ENCODE results near the gene RAB23. TPM values are rescaled to one million over a fixed set of nuclear protein-coding genes. Genes with fewer than 3 reads are reported as not detected.

The RAB23 gene
- total and polyA plus RNA-seq, 12 donors = 2.3 to 14.7 (median 5.6) TPM

- Histone ChIP-seq H3K9me3 (replicated peaks in 1 of 3) (no peaks in the 10 kb centered on the region), H3K27ac (no peak overlapping the region), H3K4me3 (no peak overlapping the region), H3K27me3 (no peaks in the 10 kb centered on the region), H3K36me3 (replicated peaks in 1 of 2) (no peaks in the 10 kb centered on the region), H3K4me1 (replicated peaks in 1 of 2) (no peaks in the 10 kb centered on the region)
- intact Hi-C loops (cut with DNase I) = no loop called here
- DNase-seq = no peak
- 39 to 66% (median 53%) methylated on average over 1 of the region's 1 CpG for WGBS, 4 donors
- TF ChIP-seq, protein P1, sequence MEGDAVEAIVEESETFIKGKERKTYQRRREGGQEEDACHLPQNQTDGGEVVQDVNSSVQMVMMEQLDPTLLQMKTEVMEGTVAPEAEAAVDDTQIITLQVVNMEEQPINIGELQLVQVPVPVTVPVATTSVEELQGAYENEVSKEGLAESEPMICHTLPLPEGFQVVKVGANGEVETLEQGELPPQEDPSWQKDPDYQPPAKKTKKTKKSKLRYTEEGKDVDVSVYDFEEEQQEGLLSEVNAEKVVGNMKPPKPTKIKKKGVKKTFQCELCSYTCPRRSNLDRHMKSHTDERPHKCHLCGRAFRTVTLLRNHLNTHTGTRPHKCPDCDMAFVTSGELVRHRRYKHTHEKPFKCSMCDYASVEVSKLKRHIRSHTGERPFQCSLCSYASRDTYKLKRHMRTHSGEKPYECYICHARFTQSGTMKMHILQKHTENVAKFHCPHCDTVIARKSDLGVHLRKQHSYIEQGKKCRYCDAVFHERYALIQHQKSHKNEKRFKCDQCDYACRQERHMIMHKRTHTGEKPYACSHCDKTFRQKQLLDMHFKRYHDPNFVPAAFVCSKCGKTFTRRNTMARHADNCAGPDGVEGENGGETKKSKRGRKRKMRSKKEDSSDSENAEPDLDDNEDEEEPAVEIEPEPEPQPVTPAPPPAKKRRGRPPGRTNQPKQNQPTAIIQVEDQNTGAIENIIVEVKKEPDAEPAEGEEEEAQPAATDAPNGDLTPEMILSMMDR (IDR thresholded peaks at IDR 0.05) = no peak
- TF ChIP-seq POLR2A (IDR thresholded peaks at IDR 0.05) = no peak
Measured at GRCh38 chr6:57265755-57266221, 43.7 kb upstream of the RAB23 start.

GRCh38 chr6:57263739-57264138, 41.6 kb upstream of the RAB23 start:
- no peaks in the 10 kb centered on the region for H3K36me3 ChIP-seq (replicated peaks in 1 of 2)
- intact Hi-C loops (cut with DNase I) = no loop called here
- TF ChIP-seq, protein P1 (IDR thresholded peaks at IDR 0.05) = no peak
- TF ChIP-seq POLR2A (IDR thresholded peaks at IDR 0.05) = no peak
- no peaks in the 10 kb centered on the region for H3K4me1 ChIP-seq (replicated peaks in 1 of 2)
- no peak overlapping the region for H3K4me3 ChIP-seq
- no peak overlapping the region for H3K27ac ChIP-seq
- no peak for DNase-seq
- H3K27me3 ChIP-seq = no peaks in the 10 kb centered on the region
- WGBS, 4 donors = 64 to 87% (median 74%) methylated on average over 2 of the region's 2 CpGs
- no peaks in the 10 kb centered on the region for H3K9me3 ChIP-seq (replicated peaks in 1 of 3)

DNA sequence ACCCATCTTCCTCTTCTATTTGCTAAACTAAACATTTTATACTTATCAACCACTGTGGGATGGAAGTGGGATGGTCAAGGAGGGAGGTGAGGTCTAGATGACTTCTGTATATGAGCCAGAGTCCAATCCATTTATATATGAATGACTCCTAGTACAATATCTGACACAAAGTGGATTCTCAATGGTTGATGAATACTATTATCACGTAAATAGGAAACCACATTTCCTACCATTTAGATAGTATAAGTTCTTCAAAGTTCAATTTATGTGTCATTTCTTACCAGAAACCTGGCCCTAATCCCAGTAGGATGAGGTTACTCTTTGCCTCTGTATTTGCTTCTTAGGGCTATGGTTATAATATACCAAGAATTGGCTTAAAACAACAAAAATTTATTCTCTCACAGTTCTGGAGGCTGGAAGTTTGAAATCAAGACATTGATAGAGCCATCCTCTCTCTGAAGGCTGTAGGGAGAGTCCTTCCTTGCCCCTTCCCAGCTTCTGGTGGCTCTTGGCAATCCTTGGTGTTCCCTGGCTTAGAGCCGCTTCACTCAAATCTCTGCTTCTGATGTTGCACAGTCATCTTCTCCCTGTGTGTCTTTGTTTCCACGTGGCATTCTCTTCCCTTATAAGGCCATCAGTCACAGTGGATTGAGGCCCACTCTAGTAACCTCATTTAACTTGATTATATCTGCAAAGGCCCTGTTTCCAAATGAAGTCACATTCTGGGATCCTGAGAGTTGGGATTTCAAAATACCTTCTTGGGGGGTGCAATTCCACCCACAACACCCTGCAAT, 41.0 kb upstream of the RAB23 start:
- Histone ChIP-seq H3K36me3 (replicated peaks in 1 of 2) (no peaks in the 10 kb centered on the region), H3K9me3 (replicated peaks in 1 of 3) (no peaks in the 10 kb centered on the region), H3K4me1 (replicated peaks in 1 of 2) (no peaks in the 10 kb centered on the region), H3K27me3 (no peaks in the 10 kb centered on the region), H3K4me3 (no peak overlapping the region), H3K27ac (no peak overlapping the region)
- 49 to 62% (median 54%) methylated on average over 3 of the region's 3 CpGs for WGBS, 4 donors
- TF ChIP-seq, protein P1 (IDR thresholded peaks at IDR 0.05) = no peak
- no peak for TF ChIP-seq POLR2A (IDR thresholded peaks at IDR 0.05)
- intact Hi-C loops (cut with DNase I) = no loop called here
- DNase-seq = no peak

DNA sequence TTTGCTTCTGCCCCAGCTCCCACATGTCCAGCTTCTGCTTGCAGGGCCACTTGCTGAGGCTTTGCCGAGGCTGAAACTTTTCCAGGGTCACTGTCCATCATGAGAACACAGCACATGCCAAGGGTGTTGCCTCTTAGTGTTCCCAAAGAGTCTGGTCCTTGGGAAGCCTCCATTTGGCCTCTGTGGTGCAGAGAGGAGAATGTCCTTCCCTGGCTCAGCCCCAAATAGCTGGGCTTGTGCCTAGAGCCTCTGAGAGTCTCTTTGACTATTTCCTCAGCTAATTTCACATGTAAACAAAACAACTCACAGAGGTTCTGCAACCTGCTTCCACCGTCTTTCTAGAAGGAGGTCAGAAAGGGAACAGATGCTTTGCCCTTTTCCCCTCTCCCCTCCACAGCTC, 40.4 kb upstream of the RAB23 start:
- no peak for TF ChIP-seq POLR2A (IDR thresholded peaks at IDR 0.05)
- TF ChIP-seq, protein P1 (IDR thresholded peaks at IDR 0.05) = no peak
- Histone ChIP-seq H3K27me3 (no peaks in the 10 kb centered on the region), H3K9me3 (replicated peaks in 1 of 3) (no peaks in the 10 kb centered on the region), H3K27ac (no peak overlapping the region), H3K4me3 (no peak overlapping the region), H3K36me3 (replicated peaks in 1 of 2) (no peaks in the 10 kb centered on the region), H3K4me1 (replicated peaks in 1 of 2) (no peaks in the 10 kb centered on the region)
- DNase-seq = peak in 6 of 7 donors; percentile 13 to 62 (median 35)
- WGBS, 4 donors = 20 to 48% (median 44%) methylated on average over 2 of the region's 2 CpGs
- intact Hi-C loops (cut with DNase I) = no loop called here
